Erythroblast (primary cell): Measurements from ENCODE around the gene MED13L.

Source experiments
- GATA1 ChIP-seq: IDR thresholded peaks from 2 replicates; pipeline ENCODE4 v1.6.1; 2011; ENCODE audit warnings: low read depth, mild to moderate bottlenecking, control low read depth, low read length, moderate library complexity
- POLR2A ChIP-seq: IDR thresholded peaks from 2 replicates; pipeline ENCODE4 v1.6.1; 2011; ENCODE audit warnings: mild to moderate bottlenecking, low read length

- TF ChIP-seq POLR2A: no peak
- no peak for TF ChIP-seq GATA1
These were observed 139.1 kb downstream of the MED13L start for GRCh38 chr12:116138364-116138763.
